Panc1 (cell line): ENCODE data around the gene PDGFD. TPM values are rescaled to one million over a fixed set of nuclear protein-coding genes. Genes with fewer than 3 reads are reported as not detected.

ENCODE experiments used
- ATAC-seq: fragments of 200-7000 bp; cut with Tn5 transposase; 2 replicates; pipeline ENCODE4 v1.9.1; 2020; ENCODE audit warnings: mild to moderate bottlenecking, moderate library complexity
- BruUV-seq: library from RNA; stranded (reverse); fragments of 400-500 nt; replicated peaks from 2 replicates; lab custom pipeline; 2021; lab: Mats Ljungman, UMichigan
- CTCF ChIA-PET: fragments of 300-600 bp; sonication (Branson Sonifier 250); formaldehyde crosslinking; loops from one replicate; lab custom pipeline; 2022; ENCODE audit warnings: antibody characterized with exemption; lab: Charles Lee
- POLR2A ChIA-PET: fragments of 300-600 bp; sonication (Branson Sonifier 250); formaldehyde crosslinking; loops from one replicate; lab custom pipeline; 2022; ENCODE audit warnings: antibody characterized with exemption; lab: Charles Lee
- DNase-seq: peaks from one replicate; pipeline ENCODE4 v3.0.0-alpha.2; 2010; ENCODE audit warnings: low read depth, low spot score
- H3K27ac ChIP-seq: 2 replicates; pipeline ENCODE4 v1.5.1; 2011; ENCODE audit warnings: mild to moderate bottlenecking, low read length, inconsistent platforms
- H3K27me3 ChIP-seq: fragments of 200-500 bp; sonication (Bioruptor generic); 2 replicates; pipeline ENCODE4 v1.6.0; 2014; ENCODE audit warnings: low read length, inconsistent platforms; ENCODE audit not compliant: control insufficient read depth, insufficient read depth
- H3K36me3 ChIP-seq: fragments of 200-500 bp; sonication (Bioruptor generic); 2 replicates; pipeline ENCODE4 v1.5.1; 2014; ENCODE audit warnings: inconsistent platforms, mild to moderate bottlenecking, low read length, moderate library complexity; ENCODE audit not compliant: control insufficient read depth, insufficient read depth
- H3K4me1 ChIP-seq: 2 replicates; pipeline ENCODE4 v1.5.1; 2011; ENCODE audit warnings: inconsistent platforms, mild to moderate bottlenecking, low read length, moderate library complexity; ENCODE audit not compliant: control insufficient read depth, insufficient read depth
- H3K4me3 ChIP-seq, 2 experiments: 2 replicates each; pipeline ENCODE4 v1.5.1; 2011 to 2012; ENCODE audit warnings: low read depth in 2 of 2, low read length in 2 of 2, mild to moderate bottlenecking in 2 of 2, inconsistent platforms in 1 of 2, moderate library complexity in 1 of 2
- H3K9me3 ChIP-seq: fragments of 200-500 bp; sonication (Bioruptor generic); 2 replicates; pipeline ENCODE4 v1.5.1; 2014; ENCODE audit warnings: low read depth, mild to moderate bottlenecking, inconsistent platforms, low read length, moderate library complexity; ENCODE audit not compliant: control insufficient read depth, insufficient read depth
- POLR2AphosphoS5 ChIP-seq: IDR thresholded peaks from 2 replicates; pipeline ENCODE4 v1.6.1; 2012; ENCODE audit warnings: mild to moderate bottlenecking, low read depth, low read length, moderate library complexity
- SIN3A ChIP-seq: IDR thresholded peaks from 2 replicates; pipeline ENCODE4 v1.6.1; 2012; ENCODE audit warnings: low read depth, mild to moderate bottlenecking, low read length, moderate library complexity, borderline replicate concordance; ENCODE audit not compliant: insufficient read depth
- TCF7L2 ChIP-seq: IDR thresholded peaks from 2 replicates; pipeline ENCODE4 v1.6.1; 2011; ENCODE audit warnings: mild to moderate bottlenecking, low read depth, low read length, inconsistent platforms
- in situ Hi-C: cut with HindIII; loops from 2 replicates; pipeline ENCODE4 v1.10.0; 2016; ENCODE audit warnings: low sequenced_read_pairs, low pct_unique_long_range_greater_than_20kb
- intact Hi-C: fragments of 100-400 bp; cut with micrococcal nuclease; formaldehyde crosslinking; loops from one replicate; pipeline ENCODE4 v1.10.0; 2022; ENCODE audit not compliant: unreplicated experiment
- total RNA-seq: library from RNA; stranded (reverse); gene quantifications from one replicate; pipeline ENCODE4 v1.2.1, GENCODE V29; 2021; ENCODE audit not compliant: unreplicated experiment
- TF ChIP-seq, protein P1 (sequence below): fragments of 450-650 bp; IDR thresholded peaks from 2 replicates; pipeline ENCODE4 v1.5.1; 2017; ENCODE audit warnings: mild to moderate bottlenecking
- TF ChIP-seq, protein P2 (sequence below), 2 experiments: IDR thresholded peaks; 2 replicates each; pipeline ENCODE4 v1.6.1; 2011 to 2012; ENCODE audit warnings: low read depth in 2 of 2, control low read depth in 1 of 2, low read length in 1 of 2, mild to moderate bottlenecking in 1 of 2, moderate library complexity in 1 of 2; ENCODE audit not compliant: insufficient read depth in 1 of 2

Gene PDGFD
- total RNA-seq, 1 experiment from 2014 or later = 1.3 TPM

DNA sequence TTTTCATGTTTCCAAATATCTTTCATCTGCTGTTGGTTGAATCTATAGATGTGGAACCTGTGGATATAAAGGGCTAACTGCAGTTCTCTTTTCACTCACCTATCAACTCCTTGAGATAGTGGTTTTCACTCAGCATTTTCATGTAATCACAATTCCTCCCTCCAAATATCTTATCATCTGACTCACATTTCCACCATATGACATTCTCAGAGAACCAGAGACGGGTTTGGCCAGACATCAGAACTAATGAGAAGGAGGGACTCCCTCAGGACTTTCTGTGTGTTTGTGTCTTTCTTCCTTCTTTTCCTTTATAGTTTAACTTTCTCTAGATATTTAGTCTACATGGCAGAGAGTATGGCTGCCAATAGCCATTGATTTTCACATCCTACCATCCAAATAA lies 262.3 kb downstream of the PDGFD start:
- in situ Hi-C loops (no loop called here), intact Hi-C loops (no loop called here)
- ATAC-seq = no peak
- Histone ChIP-seq H3K4me1 (no peaks in the 10 kb centered on the region), H3K36me3 (no peaks in the 10 kb centered on the region), H3K27me3 (no peaks in the 10 kb centered on the region), H3K27ac (no peak overlapping the region), H3K9me3 (no peaks in the 10 kb centered on the region), H3K4me3 (no peak overlapping the region)
- no TSS peak for BruUV-seq
- ChIA-PET CTCF (no interaction called here), POLR2A (no interaction called here)
- TF ChIP-seq POLR2AphosphoS5 = no peak
- TF ChIP-seq SIN3A = no peak
- TF ChIP-seq TCF7L2 = no peak
- TF ChIP-seq, protein P1, sequence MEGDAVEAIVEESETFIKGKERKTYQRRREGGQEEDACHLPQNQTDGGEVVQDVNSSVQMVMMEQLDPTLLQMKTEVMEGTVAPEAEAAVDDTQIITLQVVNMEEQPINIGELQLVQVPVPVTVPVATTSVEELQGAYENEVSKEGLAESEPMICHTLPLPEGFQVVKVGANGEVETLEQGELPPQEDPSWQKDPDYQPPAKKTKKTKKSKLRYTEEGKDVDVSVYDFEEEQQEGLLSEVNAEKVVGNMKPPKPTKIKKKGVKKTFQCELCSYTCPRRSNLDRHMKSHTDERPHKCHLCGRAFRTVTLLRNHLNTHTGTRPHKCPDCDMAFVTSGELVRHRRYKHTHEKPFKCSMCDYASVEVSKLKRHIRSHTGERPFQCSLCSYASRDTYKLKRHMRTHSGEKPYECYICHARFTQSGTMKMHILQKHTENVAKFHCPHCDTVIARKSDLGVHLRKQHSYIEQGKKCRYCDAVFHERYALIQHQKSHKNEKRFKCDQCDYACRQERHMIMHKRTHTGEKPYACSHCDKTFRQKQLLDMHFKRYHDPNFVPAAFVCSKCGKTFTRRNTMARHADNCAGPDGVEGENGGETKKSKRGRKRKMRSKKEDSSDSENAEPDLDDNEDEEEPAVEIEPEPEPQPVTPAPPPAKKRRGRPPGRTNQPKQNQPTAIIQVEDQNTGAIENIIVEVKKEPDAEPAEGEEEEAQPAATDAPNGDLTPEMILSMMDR = no peak
- TF ChIP-seq, protein P2, sequence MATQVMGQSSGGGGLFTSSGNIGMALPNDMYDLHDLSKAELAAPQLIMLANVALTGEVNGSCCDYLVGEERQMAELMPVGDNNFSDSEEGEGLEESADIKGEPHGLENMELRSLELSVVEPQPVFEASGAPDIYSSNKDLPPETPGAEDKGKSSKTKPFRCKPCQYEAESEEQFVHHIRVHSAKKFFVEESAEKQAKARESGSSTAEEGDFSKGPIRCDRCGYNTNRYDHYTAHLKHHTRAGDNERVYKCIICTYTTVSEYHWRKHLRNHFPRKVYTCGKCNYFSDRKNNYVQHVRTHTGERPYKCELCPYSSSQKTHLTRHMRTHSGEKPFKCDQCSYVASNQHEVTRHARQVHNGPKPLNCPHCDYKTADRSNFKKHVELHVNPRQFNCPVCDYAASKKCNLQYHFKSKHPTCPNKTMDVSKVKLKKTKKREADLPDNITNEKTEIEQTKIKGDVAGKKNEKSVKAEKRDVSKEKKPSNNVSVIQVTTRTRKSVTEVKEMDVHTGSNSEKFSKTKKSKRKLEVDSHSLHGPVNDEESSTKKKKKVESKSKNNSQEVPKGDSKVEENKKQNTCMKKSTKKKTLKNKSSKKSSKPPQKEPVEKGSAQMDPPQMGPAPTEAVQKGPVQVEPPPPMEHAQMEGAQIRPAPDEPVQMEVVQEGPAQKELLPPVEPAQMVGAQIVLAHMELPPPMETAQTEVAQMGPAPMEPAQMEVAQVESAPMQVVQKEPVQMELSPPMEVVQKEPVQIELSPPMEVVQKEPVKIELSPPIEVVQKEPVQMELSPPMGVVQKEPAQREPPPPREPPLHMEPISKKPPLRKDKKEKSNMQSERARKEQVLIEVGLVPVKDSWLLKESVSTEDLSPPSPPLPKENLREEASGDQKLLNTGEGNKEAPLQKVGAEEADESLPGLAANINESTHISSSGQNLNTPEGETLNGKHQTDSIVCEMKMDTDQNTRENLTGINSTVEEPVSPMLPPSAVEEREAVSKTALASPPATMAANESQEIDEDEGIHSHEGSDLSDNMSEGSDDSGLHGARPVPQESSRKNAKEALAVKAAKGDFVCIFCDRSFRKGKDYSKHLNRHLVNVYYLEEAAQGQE (IDR thresholded peaks at IDR 0.05; ENCODE audit: insufficient read depth in 1 of 2, low read depth in 2 of 2, low read length in 1 of 2) = no peak
- no peak for DNase-seq

DNA sequence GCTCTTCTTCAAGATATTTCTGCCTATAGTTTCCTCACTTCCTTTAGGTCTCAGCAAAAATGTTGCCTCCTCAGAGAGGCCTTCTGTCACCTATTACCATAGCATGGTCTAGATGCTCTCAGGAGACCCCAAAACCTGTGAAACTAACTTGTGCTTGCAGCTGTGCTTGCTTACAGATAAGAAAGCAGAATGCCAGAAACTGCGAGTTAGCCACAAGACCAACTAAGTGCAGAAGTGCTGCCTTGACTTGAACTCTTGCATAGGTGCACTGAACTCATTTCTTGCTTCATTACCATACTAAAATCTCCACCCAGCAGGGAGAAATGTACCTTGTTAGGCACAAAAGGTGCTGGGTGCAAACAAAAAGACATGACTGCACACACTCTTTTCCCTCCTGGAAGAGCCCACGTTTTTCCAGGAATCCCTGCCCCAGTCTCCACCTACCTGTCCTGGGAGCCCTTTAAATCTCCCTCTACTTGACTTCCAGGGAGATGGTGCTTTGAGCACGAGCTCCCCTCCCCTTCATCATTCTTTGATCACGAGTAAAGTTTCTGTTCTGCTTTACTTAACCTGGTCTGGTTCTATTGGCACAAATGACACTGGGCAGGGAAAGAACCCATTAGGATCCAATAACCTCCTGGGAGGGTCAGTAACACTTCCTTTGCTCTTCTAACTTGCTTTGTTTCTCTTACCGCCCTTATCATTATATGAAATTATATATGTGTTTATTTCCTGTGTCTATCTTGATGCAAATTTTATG lies 265.2 kb downstream of the PDGFD start:
- Histone ChIP-seq H3K4me1 (no peaks in the 10 kb centered on the region), H3K27me3 (no peaks in the 10 kb centered on the region), H3K27ac (no peak overlapping the region), H3K9me3 (no peaks in the 10 kb centered on the region), H3K36me3 (no peaks in the 10 kb centered on the region), H3K4me3 (no peak overlapping the region)
- ChIA-PET CTCF (no interaction called here), POLR2A (no interaction called here)
- TF ChIP-seq TCF7L2 (no peak), POLR2AphosphoS5 (no peak), SIN3A (no peak)
- TF ChIP-seq, protein P1 = no peak
- TF ChIP-seq, protein P2 (IDR thresholded peaks at IDR 0.05; ENCODE audit: insufficient read depth in 1 of 2, low read depth in 2 of 2, low read length in 1 of 2) = no peak
- intact Hi-C loops (no loop called here), in situ Hi-C loops (no loop called here)
- ATAC-seq (no peak), DNase-seq (no peak)
- no TSS peak for BruUV-seq
